ENCODE results near the gene APLP2.

APLP2 gene

DNA sequence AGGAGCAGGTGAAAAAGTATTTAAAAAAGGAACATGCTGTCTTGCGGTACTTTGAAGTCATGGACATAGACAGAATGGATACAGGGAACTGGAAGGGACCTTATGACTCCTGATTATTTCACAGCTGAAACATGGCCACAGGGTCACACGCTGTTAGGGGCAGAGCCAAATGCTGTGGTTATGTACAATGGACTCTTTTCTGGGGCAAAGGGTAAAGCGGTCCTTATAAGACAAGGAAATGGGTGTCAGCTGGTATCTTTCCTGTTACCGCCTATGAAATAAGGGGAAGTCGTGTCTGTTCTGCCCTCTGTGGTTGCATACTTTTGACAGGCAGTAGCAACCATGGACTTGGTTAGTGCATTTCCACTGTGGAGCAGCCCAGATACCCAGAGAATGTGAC lies 77.1 kb downstream of the APLP2 start:
- DNase-seq (ENCODE audit: low read depth): no peak

DNA sequence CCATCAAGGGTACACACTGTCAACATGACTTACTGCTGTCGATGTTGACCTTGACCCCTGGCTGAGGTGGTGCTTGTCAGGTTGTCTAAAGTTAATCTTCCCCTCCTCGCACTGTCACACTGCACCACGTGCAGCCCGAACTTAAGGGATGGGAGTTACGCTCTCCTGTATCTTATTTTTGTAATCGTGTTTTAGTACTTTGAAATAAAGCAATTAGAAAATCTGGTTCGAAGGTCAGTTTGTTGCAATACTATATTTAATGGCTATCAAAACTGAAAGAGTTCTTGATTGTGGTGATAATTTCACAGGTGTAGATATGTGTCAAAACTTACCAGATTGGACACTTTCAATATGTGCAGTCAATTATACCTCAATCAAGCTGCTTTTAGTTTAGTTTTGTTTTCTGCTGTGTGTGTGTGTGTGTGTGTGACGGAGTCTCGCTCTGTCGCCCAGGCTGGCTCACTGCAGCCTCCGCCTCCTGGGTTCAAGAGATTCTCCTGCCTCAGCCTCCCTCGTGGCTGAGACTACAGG lies 79.2 kb downstream of the APLP2 start:
- no peak for DNase-seq (ENCODE audit: low read depth)

DNA sequence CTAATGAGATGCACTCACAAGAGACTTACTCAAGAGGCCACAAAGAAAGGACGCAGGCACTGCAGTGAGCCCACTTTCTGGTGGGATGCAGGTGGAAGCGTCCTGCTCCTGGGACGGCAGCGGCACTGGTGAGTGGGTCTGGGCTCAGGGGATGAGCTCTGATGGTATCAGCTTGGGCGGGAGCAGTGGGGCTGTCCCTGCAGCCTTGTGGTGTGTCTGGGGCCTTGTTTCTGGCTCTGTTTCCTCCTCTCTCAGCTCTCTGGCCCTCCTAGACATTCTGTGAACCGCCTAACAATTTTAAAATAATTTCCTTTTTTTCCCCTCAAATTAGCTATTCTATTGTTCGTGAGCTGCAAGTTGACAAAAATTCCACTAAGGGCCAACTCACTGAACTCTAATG lies 81.1 kb downstream of the APLP2 start:
- no peak for DNase-seq (ENCODE audit: low read depth)

DNA sequence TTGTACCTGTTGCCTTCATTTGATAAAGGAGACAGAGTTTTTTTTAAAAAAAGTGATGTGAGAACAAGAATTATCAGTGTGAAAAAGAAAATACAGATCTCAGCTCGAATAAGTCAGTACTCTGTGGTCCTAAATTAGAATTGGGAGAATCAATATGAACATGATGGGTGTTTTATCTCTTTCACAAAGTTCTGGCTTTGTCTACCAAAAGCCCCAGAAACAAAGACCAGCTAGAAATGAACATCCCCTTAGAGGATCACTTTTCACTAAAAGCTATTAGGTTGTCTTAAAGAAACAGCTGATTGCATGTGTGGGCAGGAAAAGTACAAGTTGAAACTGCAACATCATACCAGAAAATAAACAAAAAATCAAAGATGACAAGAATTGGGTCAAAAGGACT lies 81.5 kb downstream of the APLP2 start:
- DNase-seq (ENCODE audit: low read depth): no peak

DNA sequence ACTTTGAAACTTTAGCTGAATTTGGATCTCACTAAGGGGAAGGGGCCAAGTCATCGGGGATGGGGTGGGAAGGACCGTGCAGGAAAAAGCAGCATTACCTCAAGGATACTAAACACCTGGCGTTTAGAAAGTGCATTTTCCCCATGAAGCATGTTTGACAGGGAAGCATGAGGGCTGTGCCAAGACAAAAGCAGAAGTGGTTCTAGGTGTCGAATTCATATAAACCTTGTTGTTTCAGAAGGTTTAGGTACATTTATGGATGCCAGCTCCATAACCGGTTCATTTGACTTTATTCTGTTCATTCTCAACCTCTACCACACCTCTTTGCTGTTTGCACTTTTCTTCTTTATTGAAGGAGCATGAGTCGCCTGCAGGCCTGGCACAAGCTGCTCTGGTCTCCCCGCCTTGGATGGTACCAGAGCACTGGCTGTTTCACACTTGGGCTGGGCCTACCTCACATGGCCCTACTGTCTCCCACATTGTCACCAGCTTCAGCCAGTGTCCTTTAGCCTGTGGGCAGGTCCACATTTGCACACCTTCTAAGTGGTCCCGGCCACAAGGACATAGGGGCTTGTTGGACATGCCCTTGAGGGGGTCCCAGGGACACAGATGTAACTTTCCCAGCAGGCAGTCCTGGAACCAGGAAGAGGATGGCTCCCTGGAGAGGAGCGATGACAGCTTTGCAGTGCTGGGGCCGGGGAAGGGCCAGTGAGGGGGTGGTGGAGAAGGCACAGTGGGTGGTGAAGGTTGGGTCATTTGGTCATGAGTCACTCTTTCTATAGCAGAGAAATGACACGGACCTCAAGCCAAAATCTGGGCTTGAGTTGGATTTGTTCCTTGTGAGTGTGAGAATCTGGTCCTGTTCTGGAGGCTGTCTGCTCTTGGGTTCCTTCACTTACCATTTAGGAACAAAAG lies 86.7 kb downstream of the APLP2 start:
- no peak for DNase-seq (ENCODE audit: low read depth)

DNA sequence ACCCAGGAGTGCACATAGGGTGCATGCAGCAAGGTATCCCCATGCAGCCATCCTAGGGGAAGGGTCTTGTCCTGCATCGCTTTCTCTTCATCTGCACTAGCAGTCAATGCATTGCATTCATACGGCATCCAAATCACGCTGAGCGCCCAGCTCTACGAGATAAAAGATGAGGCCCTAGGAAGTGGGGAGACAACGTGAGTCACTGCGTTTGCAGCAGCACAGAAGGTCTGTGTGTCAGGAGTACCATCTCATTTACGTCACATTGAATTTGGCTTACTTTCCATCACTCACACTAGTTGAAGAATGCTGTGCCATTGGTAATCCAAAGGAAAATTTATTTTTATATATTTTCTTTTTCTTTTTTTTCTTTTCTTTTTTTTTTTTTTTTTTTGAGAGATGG lies 87.4 kb downstream of the APLP2 start:
- DNase-seq (ENCODE audit: low read depth): no peak

DNA sequence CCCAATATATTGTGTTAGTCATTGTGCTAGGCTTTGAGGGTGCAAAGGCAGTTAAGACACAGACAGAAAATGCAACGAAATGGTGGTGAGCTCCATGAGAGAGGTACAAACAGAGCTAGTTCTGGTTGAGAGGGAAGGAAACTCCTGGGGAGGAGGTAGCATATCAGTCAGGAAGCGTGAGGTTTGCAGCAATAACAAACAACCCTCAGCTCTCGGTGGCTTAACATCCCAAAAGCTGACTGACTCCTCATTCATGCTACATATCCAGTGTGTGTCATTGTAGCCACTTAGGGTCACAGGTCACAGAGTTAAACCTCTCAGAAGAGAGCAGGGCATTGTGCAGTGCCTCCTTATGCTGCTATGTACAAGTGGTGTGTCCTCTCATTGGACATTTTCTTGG lies 88.1 kb downstream of the APLP2 start:
- no peak for DNase-seq (ENCODE audit: low read depth)

DNA sequence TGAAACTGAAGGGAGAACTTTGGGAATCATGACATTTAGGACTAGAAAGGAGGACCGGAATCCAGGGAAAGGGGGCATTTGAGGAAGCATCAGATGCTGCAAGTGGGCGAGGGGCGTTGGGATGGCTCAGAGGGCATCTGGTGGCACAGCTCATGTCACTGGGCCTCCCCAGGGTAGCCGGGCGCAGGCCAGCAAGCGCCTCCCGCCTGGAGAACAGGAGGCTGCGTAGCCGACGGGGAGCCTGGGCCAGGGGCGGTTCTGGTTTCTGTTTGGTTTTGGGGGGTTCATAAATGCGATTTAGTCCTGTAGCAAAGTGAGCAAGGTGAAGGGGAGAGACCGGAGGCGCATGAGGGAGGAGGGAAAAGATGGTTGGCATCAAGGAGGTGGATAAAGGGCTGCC lies 89.4 kb downstream of the APLP2 start:
- DNase-seq (ENCODE audit: low read depth): no peak

DNA sequence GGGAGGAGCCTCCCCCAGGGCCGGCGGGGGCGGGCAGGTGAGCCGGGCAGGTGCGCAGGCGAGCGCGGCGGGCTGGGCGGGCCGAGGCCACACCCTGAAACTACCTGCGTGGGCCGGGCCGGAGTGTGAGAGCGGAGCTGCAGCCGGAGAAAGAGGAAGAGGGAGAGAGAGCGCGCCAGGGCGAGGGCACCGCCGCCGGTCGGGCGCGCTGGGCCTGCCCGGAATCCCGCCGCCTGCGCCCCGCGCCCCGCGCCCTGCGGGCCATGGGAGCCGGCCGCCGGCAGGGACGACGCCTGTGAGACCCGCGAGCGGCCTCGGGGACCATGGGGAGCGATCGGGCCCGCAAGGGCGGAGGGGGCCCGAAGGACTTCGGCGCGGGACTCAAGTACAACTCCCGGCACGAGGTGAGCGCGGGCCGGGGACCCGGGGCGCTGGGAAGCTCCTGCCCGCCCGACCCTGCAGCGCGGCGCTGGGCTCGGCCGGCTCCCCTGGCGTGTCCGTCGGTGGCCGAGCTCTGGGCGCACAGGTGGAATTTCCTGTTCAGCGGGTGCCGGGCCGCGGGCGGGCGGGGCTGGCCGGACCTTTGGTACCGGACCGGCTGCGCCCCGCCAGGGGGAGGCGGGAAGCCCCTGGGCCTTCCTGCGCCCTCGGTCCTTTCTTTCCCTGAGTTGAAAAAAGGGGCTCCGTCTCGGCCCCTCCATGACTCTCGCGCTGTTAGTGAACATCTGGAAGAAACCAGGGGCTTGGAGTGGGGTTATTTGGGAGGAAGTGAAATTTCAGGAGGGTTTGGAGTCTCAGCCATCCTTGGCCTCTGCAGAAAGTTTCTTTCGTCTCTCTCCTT lies 90.2 kb downstream of the APLP2 start, which contains the start of gene ST14:
ST14 (plus strand) TSS at position 126 of the 841 bp plus-strand sequence; CDS start at position 324, 198 bp downstream.
- no peak for DNase-seq (ENCODE audit: low read depth)

DNA sequence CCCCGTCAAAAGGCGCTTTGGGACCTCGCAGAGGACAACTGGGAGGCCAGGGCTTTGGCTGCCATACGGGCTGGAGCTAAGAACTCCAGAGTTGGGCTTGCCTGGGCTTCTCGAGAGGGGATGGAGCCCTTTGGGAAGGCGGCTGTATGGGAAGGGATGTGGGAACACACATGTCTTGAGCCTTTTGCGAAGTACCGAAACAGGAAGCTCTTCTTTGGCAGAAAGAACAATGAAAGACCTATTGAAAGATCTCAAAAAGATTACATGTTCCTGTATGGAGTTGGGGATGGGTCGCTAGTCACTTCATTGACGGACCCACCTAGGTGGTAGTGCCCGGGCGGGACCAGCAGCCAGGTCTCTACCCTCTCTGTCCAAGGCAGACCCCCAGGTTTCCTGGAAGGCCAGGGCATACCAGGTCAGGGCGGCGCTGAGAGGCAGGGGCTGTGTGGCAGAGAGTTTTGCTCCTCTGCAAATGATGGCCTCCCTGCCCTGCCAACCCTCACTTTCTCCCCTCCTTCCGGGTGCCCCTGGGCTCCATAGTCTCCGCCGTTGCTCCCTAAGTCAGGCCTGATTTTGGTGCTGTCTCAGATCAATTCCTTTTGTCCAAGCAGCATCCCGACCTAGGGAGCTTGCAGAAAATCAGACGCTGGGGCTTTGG lies 90.9 kb downstream of the APLP2 start:
- DNase-seq (ENCODE audit: low read depth): no peak

DNA sequence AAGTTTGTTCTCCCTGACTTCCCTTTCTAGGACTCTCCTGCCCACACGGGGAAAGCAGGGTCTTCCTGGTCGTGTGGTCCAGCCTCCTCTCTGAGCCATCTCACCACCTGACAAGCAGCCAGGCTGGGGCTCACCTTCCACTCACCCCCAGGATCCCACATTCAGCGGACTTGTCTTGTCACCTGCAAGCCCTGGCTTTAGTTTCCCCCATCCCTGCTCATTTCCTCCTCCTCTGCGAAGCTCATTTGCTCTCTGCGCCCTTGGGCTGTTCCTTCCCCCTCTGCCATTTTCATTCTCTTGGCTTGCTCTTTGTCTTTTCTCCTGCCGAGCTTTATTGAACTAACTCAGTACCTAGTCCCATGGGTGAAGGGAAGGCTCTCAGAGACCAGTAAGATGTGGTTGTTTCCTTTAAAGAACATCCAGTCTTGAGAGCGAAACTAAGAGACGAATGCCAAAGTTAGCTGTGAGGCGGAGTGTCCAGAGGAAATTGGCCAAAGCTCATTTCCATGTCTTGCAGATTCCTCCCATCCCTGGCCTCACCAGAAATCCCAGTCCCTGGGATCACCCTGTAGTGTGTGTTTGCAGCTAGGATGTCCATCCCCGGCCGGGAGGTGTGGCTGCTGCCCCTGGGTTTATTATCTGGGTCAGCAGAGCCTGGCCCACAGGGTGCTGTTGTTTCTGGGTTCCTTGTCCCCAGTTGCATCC lies 91.9 kb downstream of the APLP2 start:
- DNase-seq (ENCODE audit: low read depth): no peak

DNA sequence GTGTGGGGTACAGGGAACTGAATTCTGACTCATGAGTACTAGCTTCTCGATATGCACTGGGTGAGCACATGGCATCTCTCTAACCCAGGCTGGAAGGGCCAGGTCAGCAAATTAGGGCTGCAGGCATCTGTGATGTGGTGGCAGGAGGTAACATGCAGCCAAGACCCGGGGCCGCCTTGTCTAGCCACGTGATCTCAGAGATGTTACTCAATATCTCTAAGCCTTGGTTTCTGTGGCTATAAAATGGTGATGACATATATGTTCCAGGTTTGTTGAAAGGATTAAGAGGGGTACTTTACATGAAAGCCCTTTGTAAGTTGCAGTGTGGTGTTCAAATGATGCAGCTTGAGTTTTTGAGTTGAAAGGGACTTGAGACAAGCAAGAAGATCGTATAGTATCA lies 93.0 kb downstream of the APLP2 start:
- DNase-seq (ENCODE audit: low read depth): no peak

DNA sequence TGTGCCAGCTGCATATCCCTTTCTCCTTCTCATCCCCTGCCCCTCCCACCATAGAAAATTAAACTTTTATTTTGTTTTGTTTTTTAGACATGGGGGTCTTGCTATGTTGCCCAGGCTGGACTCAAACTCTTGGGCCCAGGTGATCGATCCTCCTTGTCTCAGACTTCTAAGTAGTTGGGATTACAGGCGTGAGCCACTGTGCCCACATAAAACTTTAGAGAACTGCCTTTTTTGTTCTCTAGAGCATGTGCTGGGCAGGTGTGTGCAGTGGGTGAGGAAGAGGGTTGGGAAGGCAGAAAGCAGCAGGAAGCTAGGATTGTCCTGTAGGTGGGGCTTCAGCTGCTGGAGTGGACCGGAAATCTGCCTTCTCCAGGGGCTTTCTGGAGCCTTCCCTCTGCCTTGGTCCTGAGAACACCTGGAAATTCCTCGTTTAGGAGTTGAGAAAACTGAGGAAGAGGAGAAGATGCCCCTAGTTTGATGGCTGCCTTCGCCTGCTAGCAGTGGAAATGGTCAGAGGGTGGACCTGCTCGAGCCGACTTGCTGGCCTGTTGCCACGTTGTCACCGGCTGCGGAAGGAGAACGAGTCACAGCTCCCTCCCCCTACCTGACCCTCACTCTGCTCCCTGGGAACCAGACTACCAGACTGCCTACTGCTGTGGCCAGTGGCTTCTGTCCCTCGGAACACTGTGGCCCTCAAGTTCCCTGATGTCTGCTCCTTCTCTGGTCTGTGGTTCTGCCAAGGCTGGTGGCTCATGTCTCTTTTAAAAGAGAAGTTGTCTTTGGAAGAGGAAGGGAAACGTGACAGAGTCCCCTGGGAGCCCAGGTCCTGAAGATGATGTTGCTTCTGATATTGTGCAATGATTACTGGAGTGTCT lies 93.9 kb downstream of the APLP2 start:
- DNase-seq (ENCODE audit: low read depth): no peak

DNA sequence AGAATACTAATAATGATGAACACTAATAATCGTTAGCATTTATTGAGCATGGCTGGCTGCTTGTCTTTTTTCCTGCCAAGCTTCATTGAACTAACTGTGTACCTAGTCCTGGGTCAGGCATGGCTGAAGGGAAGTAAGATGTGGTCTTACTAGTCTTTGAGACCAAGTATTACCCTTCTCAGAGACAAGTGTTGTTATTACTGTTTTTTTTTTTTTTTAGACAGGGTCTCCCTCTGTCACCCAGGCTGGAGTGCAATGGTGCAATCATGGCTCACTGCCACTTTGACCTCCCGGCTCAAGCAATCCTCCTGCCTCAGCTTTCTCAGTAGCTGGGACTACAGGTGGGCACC lies 94.5 kb downstream of the APLP2 start:
- no peak for DNase-seq (ENCODE audit: low read depth)

DNA sequence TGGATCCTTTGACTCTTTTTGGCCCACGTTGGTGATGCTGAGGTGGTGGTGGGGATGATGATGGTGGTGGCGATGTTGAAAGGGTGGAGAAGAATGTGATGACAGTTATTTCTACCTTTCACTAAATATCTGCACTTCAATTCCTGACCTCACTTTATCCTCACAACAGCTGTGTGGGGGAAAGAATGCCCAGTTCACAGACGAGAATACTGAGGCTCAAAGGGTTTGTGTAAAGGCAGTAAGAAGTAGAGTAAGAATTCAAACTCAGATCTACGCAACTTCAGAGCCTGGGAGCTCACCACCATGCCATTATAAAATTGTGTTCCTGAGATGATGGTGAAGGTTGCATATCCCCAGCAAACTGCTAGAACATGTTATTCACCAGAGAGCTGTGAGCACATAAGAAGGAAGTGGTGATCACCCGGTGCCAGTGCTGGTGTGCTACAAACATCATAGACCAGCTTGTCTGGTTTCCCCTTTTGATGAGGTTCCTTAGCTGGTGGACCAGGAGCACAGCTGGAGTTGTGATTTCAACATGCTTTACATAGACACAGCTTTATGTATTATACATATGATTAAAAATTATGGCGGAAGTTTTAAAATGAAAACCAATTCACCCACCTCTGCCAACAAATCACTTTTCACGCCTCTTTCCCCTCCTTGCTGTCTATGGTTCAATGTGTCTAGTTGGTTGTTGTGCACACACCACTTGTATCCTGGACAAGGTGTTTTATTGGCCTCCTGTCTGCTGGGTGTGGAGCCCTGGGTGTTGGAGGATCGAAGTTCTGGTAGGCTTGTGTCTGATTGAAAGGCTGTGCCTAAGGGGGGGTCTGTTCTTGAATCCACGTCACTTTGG lies 96.1 kb downstream of the APLP2 start:
- DNase-seq (ENCODE audit: low read depth): no peak

DNA sequence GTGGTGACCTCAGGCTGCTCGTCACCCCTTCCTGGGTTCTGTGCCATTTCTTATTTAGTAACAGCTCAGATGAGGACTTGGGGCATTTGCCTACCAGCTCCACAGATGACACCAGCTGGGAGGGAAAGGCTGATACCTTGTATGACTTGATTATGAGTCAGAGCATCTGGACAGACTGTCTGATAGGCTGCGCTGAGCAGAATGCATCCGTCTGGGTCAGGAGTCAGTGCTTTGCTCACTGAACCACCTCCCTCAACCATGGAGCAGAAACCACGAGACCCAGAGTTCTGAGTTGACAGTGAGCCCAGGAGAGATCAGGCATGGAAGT lies 96.7 kb downstream of the APLP2 start:
- DNase-seq (ENCODE audit: low read depth): no peak

DNA sequence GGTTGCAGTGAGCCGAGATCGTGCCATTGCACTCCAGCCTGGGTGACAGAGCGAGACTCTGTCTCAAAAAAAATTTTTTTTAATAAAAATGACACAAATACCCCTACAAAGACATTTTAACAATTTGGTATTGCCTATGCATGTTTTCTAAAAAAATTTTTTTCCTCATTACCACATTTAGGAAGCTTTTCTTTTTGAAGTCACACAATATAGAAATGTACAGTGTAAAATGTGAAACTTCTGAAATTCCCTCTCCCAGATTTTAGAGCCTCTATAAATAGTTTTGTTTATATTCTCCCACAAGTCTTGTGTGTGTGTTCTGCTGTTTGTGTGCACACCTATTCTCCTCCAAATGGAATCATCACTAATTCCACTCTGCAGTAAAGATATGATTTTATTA lies 97.5 kb downstream of the APLP2 start:
- no peak for DNase-seq (ENCODE audit: low read depth)

DNA sequence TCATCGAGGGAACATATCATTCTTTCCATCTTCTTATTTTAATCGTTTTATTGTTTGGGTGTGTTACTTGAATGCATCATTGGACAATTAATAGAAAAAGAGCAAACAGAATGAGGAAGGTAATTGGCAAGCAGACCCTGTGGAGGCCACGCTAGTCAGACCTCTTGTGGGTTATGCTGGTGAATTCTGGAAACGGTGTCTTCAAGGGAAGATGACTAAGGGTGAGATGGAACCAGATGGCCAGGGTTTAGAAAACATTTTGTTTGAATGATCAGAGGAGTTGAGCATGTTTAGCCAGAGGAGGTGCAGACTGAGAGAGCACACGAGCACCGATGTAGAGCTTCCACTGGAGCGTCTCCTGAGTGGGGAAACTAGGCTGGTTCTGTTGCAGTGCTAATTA lies 98.4 kb downstream of the APLP2 start:
- DNase-seq (ENCODE audit: low read depth): no peak

DNA sequence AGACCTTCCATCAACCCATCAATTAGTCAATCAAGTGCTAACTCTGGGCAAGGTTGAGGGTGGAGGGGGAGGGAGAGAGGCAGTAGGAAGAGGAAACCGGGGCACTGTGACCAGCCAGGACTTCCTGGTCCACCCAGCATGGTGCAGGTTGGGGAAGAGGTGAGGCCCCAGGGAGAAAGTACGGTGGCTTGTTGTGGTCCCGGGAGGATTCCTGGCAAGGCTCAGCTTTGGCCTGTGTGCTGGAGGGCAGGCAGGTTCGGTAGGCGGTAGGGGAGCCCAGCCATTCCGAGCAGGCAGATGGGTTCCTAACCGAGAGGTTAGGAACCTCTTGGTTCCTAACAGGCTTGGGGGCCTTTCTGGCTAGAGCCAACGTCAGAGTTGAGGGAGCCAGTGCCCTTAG lies 100.7 kb downstream of the APLP2 start:
- DNase-seq (ENCODE audit: low read depth): no peak

DNA sequence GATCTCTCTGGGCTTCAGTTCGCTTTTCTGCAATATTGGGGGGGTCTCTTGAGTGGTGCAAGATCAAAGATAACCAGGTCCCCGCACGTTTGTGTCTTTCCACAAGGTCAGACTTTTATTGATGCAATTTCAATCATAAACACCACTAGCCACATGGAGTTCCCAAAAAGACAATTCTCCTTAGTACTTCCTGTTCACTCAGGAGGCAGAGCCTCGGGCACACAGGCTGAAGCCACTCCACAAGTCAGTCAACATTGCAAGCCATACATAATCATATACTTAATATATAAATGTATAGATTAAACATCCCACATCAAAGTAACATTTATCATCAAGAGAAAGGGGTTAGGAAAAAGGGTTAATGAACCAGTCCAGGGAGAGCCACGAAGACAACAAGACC lies 101.8 kb downstream of the APLP2 start:
- DNase-seq (ENCODE audit: low read depth): no peak
